HepG2 (cell line): Measurements from ENCODE around the gene SLC23A3. TPM values are rescaled to one million over a fixed set of nuclear protein-coding genes. Genes with fewer than 3 reads are reported as not detected.

Experiments used
- ATM ChIP-seq: fragments of 450-650 bp; IDR thresholded peaks from 2 replicates; pipeline ENCODE4 v1.7.1; 2017; ENCODE audit warnings: mild to moderate bottlenecking, borderline replicate concordance
- CAMTA2 ChIP-seq: sonication (generic); formaldehyde crosslinking; IDR thresholded peaks from 2 replicates; pipeline ENCODE4 v1.4.0; 2020; ENCODE audit warnings: mild to moderate bottlenecking, missing genetic modification reagents, borderline replicate concordance
- CSRNP2 ChIP-seq: sonication (generic); formaldehyde crosslinking; conservative IDR thresholded peaks from 2 replicates; pipeline ENCODE4 v1.8.0; 2022; ENCODE audit warnings: low read depth, missing genetic modification reagents
- DPF2 ChIP-seq: sonication (generic); formaldehyde crosslinking; IDR thresholded peaks from 2 replicates; pipeline ENCODE4 v1.4.0; 2020; ENCODE audit warnings: mild to moderate bottlenecking, low read depth, missing genetic modification reagents, borderline replicate concordance
- HMG20A ChIP-seq: IDR thresholded peaks from 2 replicates; pipeline ENCODE4 v1.6.1; 2016; ENCODE audit warnings: borderline replicate concordance
- JUNB ChIP-seq: sonication (generic); formaldehyde crosslinking; IDR thresholded peaks from 2 replicates; pipeline ENCODE4 v1.8.0; 2022; ENCODE audit warnings: missing genetic modification reagents, mild to moderate bottlenecking, borderline replicate concordance
- MAFG ChIP-seq: sonication (generic); formaldehyde crosslinking; IDR thresholded peaks from 2 replicates; pipeline ENCODE4 v1.5.1; 2020; ENCODE audit warnings: mild to moderate bottlenecking, missing genetic modification reagents
- MXD4 ChIP-seq: IDR thresholded peaks from 2 replicates; pipeline ENCODE4 v1.6.1; 2016; ENCODE audit warnings: mild to moderate bottlenecking, missing biosample characterization, missing genetic modification reagents
- RARG ChIP-seq: sonication (generic); formaldehyde crosslinking; IDR thresholded peaks from 2 replicates; pipeline ENCODE4 v1.4.0; 2020; ENCODE audit warnings: low read depth, mild to moderate bottlenecking, missing genetic modification reagents
- SNAPC5 ChIP-seq: sonication (generic); formaldehyde crosslinking; IDR thresholded peaks from 2 replicates; pipeline ENCODE4 v1.8.1; 2023; ENCODE audit warnings: mild to moderate bottlenecking, missing genetic modification reagents, borderline replicate concordance
- STAG1 ChIP-seq: sonication (generic); formaldehyde crosslinking; IDR thresholded peaks from 2 replicates; pipeline ENCODE4 v1.4.0; 2020; ENCODE audit warnings: missing genetic modification reagents
- XRCC5 ChIP-seq: fragments of 200-400 bp; formaldehyde crosslinking; optimal IDR thresholded peaks from 2 replicates; pipeline ENCODE3; 2017; ENCODE audit warnings: mild to moderate bottlenecking, low read length
- ZBTB3 ChIP-seq: sonication (generic); formaldehyde crosslinking; IDR thresholded peaks from 2 replicates; pipeline ENCODE4 v1.4.0; 2020; ENCODE audit warnings: low read depth, mild to moderate bottlenecking, moderate library complexity, missing genetic modification reagents, borderline replicate concordance
- ZFX ChIP-seq: sonication (generic); formaldehyde crosslinking; IDR thresholded peaks from 2 replicates; pipeline ENCODE4 v1.4.0; 2020; ENCODE audit warnings: mild to moderate bottlenecking, low read depth, missing genetic modification reagents, moderate library complexity
- ZMAT5 ChIP-seq: sonication (generic); formaldehyde crosslinking; IDR thresholded peaks from 2 replicates; pipeline ENCODE4 v1.5.0; 2020; ENCODE audit warnings: mild to moderate bottlenecking, low read depth, missing genetic modification reagents, borderline replicate concordance
- ZMYM4 ChIP-seq: sonication (generic); formaldehyde crosslinking; IDR thresholded peaks from 2 replicates; pipeline ENCODE4 v1.8.1; 2023; ENCODE audit warnings: mild to moderate bottlenecking, missing genetic modification reagents
- ZNF281 ChIP-seq: sonication (generic); formaldehyde crosslinking; IDR thresholded peaks from 2 replicates; pipeline ENCODE4 v1.4.0; 2020; ENCODE audit warnings: missing genetic modification reagents, borderline replicate concordance
- ZNF451 ChIP-seq: sonication (generic); formaldehyde crosslinking; IDR thresholded peaks from 2 replicates; pipeline ENCODE4 v1.5.0; 2020; ENCODE audit warnings: mild to moderate bottlenecking, missing genetic modification reagents
- ZNF501 ChIP-seq: sonication (generic); formaldehyde crosslinking; IDR thresholded peaks from 2 replicates; pipeline ENCODE4 v1.5.1; 2020; ENCODE audit warnings: mild to moderate bottlenecking, moderate library complexity, missing genetic modification reagents
- ZNF512 ChIP-seq: sonication (generic); formaldehyde crosslinking; IDR thresholded peaks from 2 replicates; pipeline ENCODE4 v1.4.0; 2020; ENCODE audit warnings: mild to moderate bottlenecking, missing genetic modification reagents
- ZNF709 ChIP-seq: sonication (generic); formaldehyde crosslinking; IDR thresholded peaks from 2 replicates; pipeline ENCODE4 v1.5.0; 2020; ENCODE audit warnings: mild to moderate bottlenecking, missing genetic modification reagents
- ZNF841 ChIP-seq: sonication (generic); formaldehyde crosslinking; IDR thresholded peaks from 2 replicates; pipeline ENCODE4 v1.8.1; 2023; ENCODE audit warnings: missing genetic modification reagents, borderline replicate concordance
- polyA plus RNA-seq, 8 experiments: library from polyadenylated mRNA; depleted of rRNA in 3 of 8; stranded (reverse) in 7 of 8; unstranded in 1 of 8; fragments of >200 nt; fragmentation: Illumina TruSeq in 4 of 8; extraction: Trizol in 4 of 8; gene quantifications; 2 replicates each; pipeline versions ENCODE4 v1.2.1 to v1.2.3, GENCODE V29; 2011 to 2016; ENCODE audit warnings: low read depth in 4 of 8, missing spikeins in 1 of 8, mixed read lengths in 1 of 8; ENCODE audit not compliant: insufficient read depth in 1 of 8
- total RNA-seq, 5 experiments: library from RNA; depleted of rRNA; stranded (reverse); fragments of >200 nt; fragmentation: Illumina TruSeq; extraction: Trizol; gene quantifications; 2 replicates each; pipeline ENCODE4 v1.2.3, GENCODE V29; 2016; ENCODE audit warnings: low read depth in 1 of 5

The SLC23A3 gene
- total and polyA plus RNA-seq, 2 of the 13 experiments (the other 11 are each of a cell fraction or from before 2014, with no cell fraction given) = 0.38 to 0.78 TPM

GRCh38 chr2:219116776-219117646, 52.8 kb downstream of the SLC23A3 start (continued):
- TF ChIP-seq RARG (CRISPR knock-in tag) (no peak), MAFG (CRISPR knock-in tag) (no peak), ZNF841 (CRISPR knock-in tag) (no peak), ZBTB3 (no peak), SNAPC5 (CRISPR knock-in tag) (no peak), DPF2 (peak; percentile 67; the same call in 1 of the 2 replicates), ZMYM4 (peak; percentile 90), ATM (no peak), ZFX (CRISPR knock-in tag) (peak; percentile 62; the same call in 1 of the 2 replicates), HMG20A (peak; percentile 70; the same call in 1 of the 2 replicates), JUNB (no peak), ZNF501 (CRISPR knock-in tag) (no peak), ZNF281 (CRISPR knock-in tag) (no peak), MXD4 (CRISPR knock-in tag) (no peak), CSRNP2 (CRISPR knock-in tag) (no peak), CAMTA2 (no peak), STAG1 (CRISPR knock-in tag) (0 out of 2 replicates have a peak, but pooled peaks have one; percentile 3), ZNF709 (CRISPR knock-in tag) (no peak), XRCC5 (peak; percentile 77), ZNF512 (CRISPR knock-in tag) (no peak), ZNF451 (CRISPR knock-in tag) (0 out of 2 replicates have a peak, but pooled peaks have one; percentile 36), ZMAT5 (no peak)
